Fibroblast of lung (primary cell): Measurements from ENCODE around the gene FUCA2.

Source experiments
- EZH2 ChIP-seq: IDR thresholded peaks from 2 replicates; pipeline ENCODE4 v1.5.1; 2012; ENCODE audit warnings: low read length, control low read depth, mild to moderate bottlenecking; ENCODE audit errors: missing control alignments
- TF ChIP-seq, protein P1 (sequence below), 2 donors: IDR thresholded peaks in 1 of 2; conservative IDR thresholded peaks in 1 of 2; 1 replicate in 1 of 2; 2 replicates in 1 of 2; pipeline ENCODE4 v1.5.1; 2011 to 2012; ENCODE audit warnings: low read length in 2 of 2, control low read depth in 1 of 2, inconsistent platforms in 1 of 2, low read depth in 1 of 2, mild to moderate bottlenecking in 1 of 2

DNA sequence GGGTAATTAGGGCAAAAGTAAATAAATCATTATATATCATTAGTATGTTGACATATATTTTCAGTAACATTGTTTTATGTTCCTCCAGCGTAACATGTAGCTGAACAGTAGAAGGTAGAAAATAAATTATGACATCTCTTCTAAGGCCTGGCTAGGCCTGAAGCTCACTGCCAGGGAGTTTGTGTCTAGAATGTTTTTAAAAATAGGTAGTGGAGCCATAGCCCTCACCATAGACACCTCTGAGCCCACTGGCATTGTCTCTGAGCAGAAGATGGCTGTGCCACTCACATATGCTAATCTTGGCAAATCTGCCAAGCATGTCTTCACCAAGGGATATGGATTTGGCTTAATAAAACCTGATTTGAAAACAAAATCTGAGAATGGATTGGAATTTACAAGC, 21.3 kb downstream of the FUCA2 start:
- TF ChIP-seq, protein P1, sequence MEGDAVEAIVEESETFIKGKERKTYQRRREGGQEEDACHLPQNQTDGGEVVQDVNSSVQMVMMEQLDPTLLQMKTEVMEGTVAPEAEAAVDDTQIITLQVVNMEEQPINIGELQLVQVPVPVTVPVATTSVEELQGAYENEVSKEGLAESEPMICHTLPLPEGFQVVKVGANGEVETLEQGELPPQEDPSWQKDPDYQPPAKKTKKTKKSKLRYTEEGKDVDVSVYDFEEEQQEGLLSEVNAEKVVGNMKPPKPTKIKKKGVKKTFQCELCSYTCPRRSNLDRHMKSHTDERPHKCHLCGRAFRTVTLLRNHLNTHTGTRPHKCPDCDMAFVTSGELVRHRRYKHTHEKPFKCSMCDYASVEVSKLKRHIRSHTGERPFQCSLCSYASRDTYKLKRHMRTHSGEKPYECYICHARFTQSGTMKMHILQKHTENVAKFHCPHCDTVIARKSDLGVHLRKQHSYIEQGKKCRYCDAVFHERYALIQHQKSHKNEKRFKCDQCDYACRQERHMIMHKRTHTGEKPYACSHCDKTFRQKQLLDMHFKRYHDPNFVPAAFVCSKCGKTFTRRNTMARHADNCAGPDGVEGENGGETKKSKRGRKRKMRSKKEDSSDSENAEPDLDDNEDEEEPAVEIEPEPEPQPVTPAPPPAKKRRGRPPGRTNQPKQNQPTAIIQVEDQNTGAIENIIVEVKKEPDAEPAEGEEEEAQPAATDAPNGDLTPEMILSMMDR (conservative IDR thresholded peaks at IDR 0.05 in 1 of 2, IDR thresholded peaks at IDR 0.05 in 1 of 2; ENCODE audit: low read depth in 1 of 2, low read length in 2 of 2) = no peak
- TF ChIP-seq EZH2 = no peak
